ENCODE data around the gene MLKL.

DNA sequence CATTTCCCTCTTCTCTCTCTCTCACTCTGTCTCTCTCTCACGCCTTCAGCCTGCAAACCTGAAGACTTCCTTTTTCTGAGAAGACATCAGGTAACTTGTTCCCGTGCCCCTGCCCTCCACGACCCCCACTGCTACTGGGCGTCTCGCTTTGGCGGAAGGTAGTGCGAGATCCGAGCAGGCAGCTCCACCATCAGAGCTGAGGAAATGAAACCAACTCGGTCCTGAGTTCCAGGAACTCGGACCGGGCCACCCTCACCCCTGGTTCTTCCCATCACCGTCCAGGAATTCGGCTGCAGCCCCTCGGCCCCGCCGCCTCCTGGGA lies 585 bp downstream of the MLKL start:
- TF ChIP-seq, protein P1, sequence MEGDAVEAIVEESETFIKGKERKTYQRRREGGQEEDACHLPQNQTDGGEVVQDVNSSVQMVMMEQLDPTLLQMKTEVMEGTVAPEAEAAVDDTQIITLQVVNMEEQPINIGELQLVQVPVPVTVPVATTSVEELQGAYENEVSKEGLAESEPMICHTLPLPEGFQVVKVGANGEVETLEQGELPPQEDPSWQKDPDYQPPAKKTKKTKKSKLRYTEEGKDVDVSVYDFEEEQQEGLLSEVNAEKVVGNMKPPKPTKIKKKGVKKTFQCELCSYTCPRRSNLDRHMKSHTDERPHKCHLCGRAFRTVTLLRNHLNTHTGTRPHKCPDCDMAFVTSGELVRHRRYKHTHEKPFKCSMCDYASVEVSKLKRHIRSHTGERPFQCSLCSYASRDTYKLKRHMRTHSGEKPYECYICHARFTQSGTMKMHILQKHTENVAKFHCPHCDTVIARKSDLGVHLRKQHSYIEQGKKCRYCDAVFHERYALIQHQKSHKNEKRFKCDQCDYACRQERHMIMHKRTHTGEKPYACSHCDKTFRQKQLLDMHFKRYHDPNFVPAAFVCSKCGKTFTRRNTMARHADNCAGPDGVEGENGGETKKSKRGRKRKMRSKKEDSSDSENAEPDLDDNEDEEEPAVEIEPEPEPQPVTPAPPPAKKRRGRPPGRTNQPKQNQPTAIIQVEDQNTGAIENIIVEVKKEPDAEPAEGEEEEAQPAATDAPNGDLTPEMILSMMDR (IDR thresholded peaks at IDR 0.05): no peak
- TF ChIP-seq POLR2AphosphoS5 (IDR thresholded peaks at IDR 0.05): no peak

Data from breast epithelium (tissue), 3 donors.